ENCODE results near the gene FAT2.

DNA sequence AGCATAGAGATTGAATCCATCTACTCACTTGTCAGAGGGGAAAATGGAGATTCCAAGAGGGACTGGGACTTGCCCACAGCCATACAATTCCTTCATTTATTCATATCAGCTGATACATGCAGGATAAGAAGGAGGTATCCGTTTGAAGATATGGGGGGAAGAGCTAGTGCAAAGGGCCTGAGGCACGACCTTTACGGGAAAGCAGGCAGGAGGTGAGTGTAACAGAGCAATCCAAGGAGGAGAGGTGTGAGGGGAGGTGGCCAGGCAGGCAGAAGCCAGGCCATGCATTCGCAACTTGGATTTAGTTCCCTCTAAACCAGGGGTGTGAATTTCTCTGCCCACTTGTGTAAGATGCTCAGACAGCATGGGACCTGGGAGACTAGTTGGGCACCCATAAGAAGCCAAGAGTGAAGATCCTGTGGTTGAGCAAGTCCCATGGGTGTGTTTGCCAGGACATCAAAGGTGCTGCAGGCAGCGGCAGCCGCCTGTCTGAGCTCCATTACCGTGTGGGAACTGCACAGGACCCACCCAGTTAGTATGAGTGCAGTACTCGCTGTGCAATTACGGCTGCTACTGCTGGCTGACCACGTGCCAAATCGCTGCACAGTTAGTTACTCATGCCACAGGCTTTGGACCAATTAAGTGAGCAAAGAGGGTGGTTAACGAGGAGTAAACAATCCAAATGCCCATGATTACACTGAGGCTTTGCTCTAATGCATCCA, 31.4 kb upstream of the FAT2 start:
- TF ChIP-seq POLR2A (IDR thresholded peaks at IDR 0.05): no peak
- TF ChIP-seq, protein P1, sequence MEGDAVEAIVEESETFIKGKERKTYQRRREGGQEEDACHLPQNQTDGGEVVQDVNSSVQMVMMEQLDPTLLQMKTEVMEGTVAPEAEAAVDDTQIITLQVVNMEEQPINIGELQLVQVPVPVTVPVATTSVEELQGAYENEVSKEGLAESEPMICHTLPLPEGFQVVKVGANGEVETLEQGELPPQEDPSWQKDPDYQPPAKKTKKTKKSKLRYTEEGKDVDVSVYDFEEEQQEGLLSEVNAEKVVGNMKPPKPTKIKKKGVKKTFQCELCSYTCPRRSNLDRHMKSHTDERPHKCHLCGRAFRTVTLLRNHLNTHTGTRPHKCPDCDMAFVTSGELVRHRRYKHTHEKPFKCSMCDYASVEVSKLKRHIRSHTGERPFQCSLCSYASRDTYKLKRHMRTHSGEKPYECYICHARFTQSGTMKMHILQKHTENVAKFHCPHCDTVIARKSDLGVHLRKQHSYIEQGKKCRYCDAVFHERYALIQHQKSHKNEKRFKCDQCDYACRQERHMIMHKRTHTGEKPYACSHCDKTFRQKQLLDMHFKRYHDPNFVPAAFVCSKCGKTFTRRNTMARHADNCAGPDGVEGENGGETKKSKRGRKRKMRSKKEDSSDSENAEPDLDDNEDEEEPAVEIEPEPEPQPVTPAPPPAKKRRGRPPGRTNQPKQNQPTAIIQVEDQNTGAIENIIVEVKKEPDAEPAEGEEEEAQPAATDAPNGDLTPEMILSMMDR (IDR thresholded peaks at IDR 0.05): no peak

Measured in esophagus squamous epithelium (tissue), 4 donors.